ENCODE measurements around the gene SYNDIG1. TPM values are rescaled to one million over a fixed set of nuclear protein-coding genes. Genes with fewer than 3 reads are reported as not detected.

SYNDIG1 gene
- total and polyA plus RNA-seq, 2 of the 4 experiments (the other 2 are of a cell fraction) = not detected

DNA sequence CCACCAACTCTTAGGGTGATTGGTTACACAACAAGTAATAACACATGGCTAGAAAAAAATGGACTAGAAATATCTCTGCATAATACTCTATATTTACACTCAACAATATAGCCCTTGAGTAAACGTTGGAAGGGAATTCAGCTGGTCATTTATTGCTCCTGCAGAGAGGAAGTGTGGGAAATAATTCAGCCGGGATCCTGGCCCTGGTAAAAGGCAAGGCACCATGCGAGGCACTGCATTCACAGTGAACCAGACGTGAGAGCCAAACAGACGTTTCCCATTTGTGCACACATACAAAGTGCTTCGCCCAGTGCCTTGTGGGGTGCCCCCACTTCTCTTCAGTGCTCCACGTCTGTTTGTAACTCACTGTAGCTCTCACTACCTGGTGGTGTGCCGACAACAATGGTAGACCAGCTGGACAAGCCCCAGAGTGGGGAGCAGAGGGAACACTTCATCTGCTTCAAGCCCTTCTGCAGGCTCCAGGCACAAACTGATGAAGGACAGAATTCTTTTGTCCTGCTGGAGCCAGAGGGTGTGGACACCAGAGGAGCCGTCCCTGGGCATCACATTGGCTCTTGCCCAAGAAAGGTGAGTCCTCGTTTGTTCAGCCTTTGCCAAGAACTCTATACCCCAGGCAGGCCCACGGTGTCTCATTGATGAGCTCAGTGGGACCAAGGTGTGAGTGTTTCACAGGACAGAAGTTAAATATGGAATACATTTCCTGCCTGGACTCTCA is 18.8 kb downstream of the SYNDIG1 start:
- no peak overlapping the region for H3K14ac ChIP-seq (replicated peaks; ENCODE audit: low read depth, low read length)

More for the DNA sequence above, 18.8 kb downstream of the SYNDIG1 start:
- Histone ChIP-seq H2AFZ (replicated peaks; ENCODE audit: low read length, poor library complexity) (no peak overlapping the region), H3K9me3 (ENCODE audit: control insufficient read depth, insufficient read depth, low read length) (no peaks in the 10 kb centered on the region), H3K56ac (ENCODE audit: extremely low read depth, insufficient read depth, low read length) (no peak overlapping the region), H2BK120ac (ENCODE audit: low read depth, low read length) (no peak overlapping the region), H3K23ac (ENCODE audit: low read depth, low read length) (no peak overlapping the region), H3K36me3 (ENCODE audit: control insufficient read depth, insufficient read depth, low read length) (no peaks in the 10 kb centered on the region), H3K4ac (ENCODE audit: low read depth, low read length) (no peak overlapping the region), H3K4me1 (ENCODE audit: control insufficient read depth, insufficient read depth, low read length) (no peaks in the 10 kb centered on the region), H3K4me2 (ENCODE audit: low read depth, low read length) (no peak overlapping the region), H3K79me1 (ENCODE audit: low read depth in 1 of 2, low read length in 2 of 2) (no peaks in the 10 kb centered on the region), H3K27me3 (ENCODE audit: control insufficient read depth, insufficient read depth, low read length) (no peaks in the 10 kb centered on the region), H3K9me1 (ENCODE audit: insufficient read depth, low read length) (peaks cover 6% of the 10 kb centered on the region; the same call in 1 of the 2 replicates), H4K5ac (ENCODE audit: low read depth, low read length) (no peak overlapping the region), H4K20me1 (ENCODE audit: insufficient read depth, low read length) (no peaks in the 10 kb centered on the region), H2BK15ac (ENCODE audit: low read depth, low read length) (no peak overlapping the region), H2BK5ac (ENCODE audit: low read depth, low read length, poor library complexity, severe bottlenecking) (no peak overlapping the region), H2AK5ac (ENCODE audit: low read depth, low read length) (no peak overlapping the region), H3K4me3 (ENCODE audit: insufficient read depth, low read depth, low read length) (no peak overlapping the region), H2BK20ac (ENCODE audit: low read depth, low read length) (no peak overlapping the region), H3K18ac (ENCODE audit: low read depth, low read length) (no peak overlapping the region), H3K27ac (ENCODE audit: insufficient read depth, low read length) (no peak overlapping the region), H2AK9ac (replicated peaks; ENCODE audit: low read depth, low read length, poor library complexity) (no peak overlapping the region), H4K91ac (ENCODE audit: insufficient read depth, low read depth, low read length) (no peak overlapping the region), H4K8ac (ENCODE audit: low read depth in 2 of 2, low read length in 2 of 2) (no peak overlapping the region), H3K9ac (ENCODE audit: low read depth, low read length) (no peak overlapping the region)
- dilution Hi-C loops (cut with HindIII; ENCODE audit: low sequenced_read_pairs, unreplicated experiment) (no loop called here), intact Hi-C loops (cut with micrococcal nuclease) (no loop called here), in situ Hi-C loops (cut with MboI; ENCODE audit: low sequenced_read_pairs) (no loop called here)
- WGBS, 2 experiments (ENCODE audit: extremely low coverage in 2 of 2, insufficient read length in 1 of 2) = 52% methylated on average over 3 of the region's 11 CpGs; no CpG with 5 or more reads in 1 of the 2 experiments
- no peak for ATAC-seq (ENCODE audit: low read depth)
- CTCF ChIA-PET = no interaction called here
- no peak for DNase-seq
- no peak for TF ChIP-seq MXI1 (IDR thresholded peaks at IDR 0.05; ENCODE audit: borderline replicate concordance, low read depth, low read length)
- no peak for TF ChIP-seq RAD21 (IDR thresholded peaks at IDR 0.05; ENCODE audit: low read length)
- TF ChIP-seq NFE2L2 (IDR thresholded peaks at IDR 0.05; ENCODE audit: low read depth, low read length) = no peak
- TF ChIP-seq, protein P1, sequence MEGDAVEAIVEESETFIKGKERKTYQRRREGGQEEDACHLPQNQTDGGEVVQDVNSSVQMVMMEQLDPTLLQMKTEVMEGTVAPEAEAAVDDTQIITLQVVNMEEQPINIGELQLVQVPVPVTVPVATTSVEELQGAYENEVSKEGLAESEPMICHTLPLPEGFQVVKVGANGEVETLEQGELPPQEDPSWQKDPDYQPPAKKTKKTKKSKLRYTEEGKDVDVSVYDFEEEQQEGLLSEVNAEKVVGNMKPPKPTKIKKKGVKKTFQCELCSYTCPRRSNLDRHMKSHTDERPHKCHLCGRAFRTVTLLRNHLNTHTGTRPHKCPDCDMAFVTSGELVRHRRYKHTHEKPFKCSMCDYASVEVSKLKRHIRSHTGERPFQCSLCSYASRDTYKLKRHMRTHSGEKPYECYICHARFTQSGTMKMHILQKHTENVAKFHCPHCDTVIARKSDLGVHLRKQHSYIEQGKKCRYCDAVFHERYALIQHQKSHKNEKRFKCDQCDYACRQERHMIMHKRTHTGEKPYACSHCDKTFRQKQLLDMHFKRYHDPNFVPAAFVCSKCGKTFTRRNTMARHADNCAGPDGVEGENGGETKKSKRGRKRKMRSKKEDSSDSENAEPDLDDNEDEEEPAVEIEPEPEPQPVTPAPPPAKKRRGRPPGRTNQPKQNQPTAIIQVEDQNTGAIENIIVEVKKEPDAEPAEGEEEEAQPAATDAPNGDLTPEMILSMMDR (conservative IDR thresholded peaks at IDR 0.05; ENCODE audit: low read depth, low read length) = no peak
- TF ChIP-seq, protein P2, sequence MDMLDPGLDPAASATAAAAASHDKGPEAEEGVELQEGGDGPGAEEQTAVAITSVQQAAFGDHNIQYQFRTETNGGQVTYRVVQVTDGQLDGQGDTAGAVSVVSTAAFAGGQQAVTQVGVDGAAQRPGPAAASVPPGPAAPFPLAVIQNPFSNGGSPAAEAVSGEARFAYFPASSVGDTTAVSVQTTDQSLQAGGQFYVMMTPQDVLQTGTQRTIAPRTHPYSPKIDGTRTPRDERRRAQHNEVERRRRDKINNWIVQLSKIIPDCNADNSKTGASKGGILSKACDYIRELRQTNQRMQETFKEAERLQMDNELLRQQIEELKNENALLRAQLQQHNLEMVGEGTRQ (IDR thresholded peaks at IDR 0.05; ENCODE audit: low read depth, low read length) = no peak
- TF ChIP-seq CHD1 (IDR thresholded peaks at IDR 0.05; ENCODE audit: low read depth, low read length) = no peak
- TF ChIP-seq POLR2A (IDR thresholded peaks at IDR 0.05; ENCODE audit: low read depth, low read length) = no peak
- TF ChIP-seq BHLHE40 (IDR thresholded peaks at IDR 0.05; ENCODE audit: low read depth, low read length) = no peak
- no peak for TF ChIP-seq RFX5 (IDR thresholded peaks at IDR 0.05; ENCODE audit: low read depth, low read length)
- no peak for TF ChIP-seq MAZ (IDR thresholded peaks at IDR 0.05; ENCODE audit: borderline replicate concordance, low read depth, low read length)
- no peak for TF ChIP-seq SMC3 (IDR thresholded peaks at IDR 0.05; ENCODE audit: low read depth, low read length)
- no peak for TF ChIP-seq CEBPB (IDR thresholded peaks at IDR 0.05; ENCODE audit: low read depth, low read length)
- TF ChIP-seq, protein P3, sequence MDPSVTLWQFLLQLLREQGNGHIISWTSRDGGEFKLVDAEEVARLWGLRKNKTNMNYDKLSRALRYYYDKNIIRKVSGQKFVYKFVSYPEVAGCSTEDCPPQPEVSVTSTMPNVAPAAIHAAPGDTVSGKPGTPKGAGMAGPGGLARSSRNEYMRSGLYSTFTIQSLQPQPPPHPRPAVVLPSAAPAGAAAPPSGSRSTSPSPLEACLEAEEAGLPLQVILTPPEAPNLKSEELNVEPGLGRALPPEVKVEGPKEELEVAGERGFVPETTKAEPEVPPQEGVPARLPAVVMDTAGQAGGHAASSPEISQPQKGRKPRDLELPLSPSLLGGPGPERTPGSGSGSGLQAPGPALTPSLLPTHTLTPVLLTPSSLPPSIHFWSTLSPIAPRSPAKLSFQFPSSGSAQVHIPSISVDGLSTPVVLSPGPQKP (IDR thresholded peaks at IDR 0.05; ENCODE audit: borderline replicate concordance, low read depth, low read length) = no peak
- no peak for TF ChIP-seq FOS (IDR thresholded peaks at IDR 0.05; ENCODE audit: low read depth, low read length)
- no peak for TF ChIP-seq MAFK (IDR thresholded peaks at IDR 0.05; ENCODE audit: low read depth, low read length)
- TF ChIP-seq RCOR1 (IDR thresholded peaks at IDR 0.05; ENCODE audit: insufficient replicate concordance, low read length) = no peak
- POLR2A ChIA-PET (ENCODE audit: unreplicated experiment) = no interaction called here
- BruUV-seq (replicated peaks) = no TSS peak

Measured in IMR-90 (cell line).